HEK293T (cell line): ENCODE measurements around the gene FOXO3.
A peak's percentile ranks its signal among the peaks of the same experiment; 100 is the strongest.
"Not testable (repeated sequence)": the region's sequence is repeated elsewhere in the genome, so short reads cannot be mapped to it uniquely, and the experiment has no call there.

Experiments
- CTCF ChIA-PET: fragments of 350-600 bp; formaldehyde crosslinking; extraction: SDS; loops from one replicate; lab custom pipeline; 2021; ENCODE audit warnings: antibody characterized with exemption, inconsistent platforms; lab: Yijun Ruan, JAX
- POLR2A ChIA-PET: fragments of 350-600 bp; formaldehyde crosslinking; extraction: SDS; loops from one replicate; lab custom pipeline; 2020; ENCODE audit warnings: antibody characterized with exemption, inconsistent platforms; lab: Yijun Ruan, JAX
- DNase-seq: peaks from one replicate; pipeline ENCODE4 v3.0.0; 2012; ENCODE audit warnings: mixed read lengths; ENCODE audit errors: extremely low spot score
- ARNT ChIP-seq: fragments of 450-650 bp; IDR thresholded peaks from 2 replicates; pipeline ENCODE4 v1.6.1; 2017; ENCODE audit warnings: mild to moderate bottlenecking
- BHLHE40 ChIP-seq: fragments of 450-650 bp; IDR thresholded peaks from 2 replicates; pipeline ENCODE4 v1.6.1; 2016; ENCODE audit warnings: mild to moderate bottlenecking, moderate library complexity, borderline replicate concordance
- CTBP1 ChIP-seq: fragments of 450-650 bp; IDR thresholded peaks from 2 replicates; pipeline ENCODE4 v1.6.1; 2016; ENCODE audit warnings: borderline replicate concordance
- ELF4 ChIP-seq: fragments of 450-650 bp; IDR thresholded peaks from 2 replicates; pipeline ENCODE4 v1.6.1; 2017; ENCODE audit warnings: antibody characterized with exemption
- FOXA1 ChIP-seq: fragments of 450-650 bp; IDR thresholded peaks from 2 replicates; pipeline ENCODE4 v1.6.1; 2016; ENCODE audit warnings: mild to moderate bottlenecking
- FOXK2 ChIP-seq: fragments of 450-650 bp; IDR thresholded peaks from 2 replicates; pipeline ENCODE4 v1.6.1; 2016; ENCODE audit warnings: mild to moderate bottlenecking
- FOXM1 ChIP-seq: fragments of 450-650 bp; IDR thresholded peaks from 2 replicates; pipeline ENCODE4 v1.6.1; 2017; ENCODE audit warnings: mild to moderate bottlenecking, borderline replicate concordance
- HDGF ChIP-seq: fragments of 450-650 bp; IDR thresholded peaks from 2 replicates; pipeline ENCODE4 v1.6.1; 2017; ENCODE audit warnings: antibody characterized with exemption, borderline replicate concordance
- L3MBTL2 ChIP-seq: fragments of 450-650 bp; conservative IDR thresholded peaks from 2 replicates; pipeline ENCODE4 v1.6.1; 2016; ENCODE audit warnings: mild to moderate bottlenecking
- LEF1 ChIP-seq: fragments of 450-650 bp; IDR thresholded peaks from 2 replicates; pipeline ENCODE4 v1.6.1; 2017; ENCODE audit warnings: mild to moderate bottlenecking, borderline replicate concordance
- NFRKB ChIP-seq: fragments of 450-650 bp; IDR thresholded peaks from 2 replicates; pipeline ENCODE4 v1.6.1; 2016; ENCODE audit warnings: mild to moderate bottlenecking, moderate library complexity
- PKNOX1 ChIP-seq: fragments of 450-650 bp; IDR thresholded peaks from 2 replicates; pipeline ENCODE4 v1.6.1; 2016
- SP1 ChIP-seq: fragments of 450-650 bp; IDR thresholded peaks from 2 replicates; pipeline ENCODE4 v1.6.1; 2017
- SUZ12 ChIP-seq: fragments of 450-650 bp; IDR thresholded peaks from 2 replicates; pipeline ENCODE4 v1.6.1; 2016; ENCODE audit warnings: mild to moderate bottlenecking
- TARDBP ChIP-seq: fragments of 450-650 bp; IDR thresholded peaks from 2 replicates; pipeline ENCODE4 v1.6.1; 2016
- ZNF384 ChIP-seq: fragments of 450-650 bp; IDR thresholded peaks from 2 replicates; pipeline ENCODE4 v1.6.1; 2016

FOXO3 gene

DNA sequence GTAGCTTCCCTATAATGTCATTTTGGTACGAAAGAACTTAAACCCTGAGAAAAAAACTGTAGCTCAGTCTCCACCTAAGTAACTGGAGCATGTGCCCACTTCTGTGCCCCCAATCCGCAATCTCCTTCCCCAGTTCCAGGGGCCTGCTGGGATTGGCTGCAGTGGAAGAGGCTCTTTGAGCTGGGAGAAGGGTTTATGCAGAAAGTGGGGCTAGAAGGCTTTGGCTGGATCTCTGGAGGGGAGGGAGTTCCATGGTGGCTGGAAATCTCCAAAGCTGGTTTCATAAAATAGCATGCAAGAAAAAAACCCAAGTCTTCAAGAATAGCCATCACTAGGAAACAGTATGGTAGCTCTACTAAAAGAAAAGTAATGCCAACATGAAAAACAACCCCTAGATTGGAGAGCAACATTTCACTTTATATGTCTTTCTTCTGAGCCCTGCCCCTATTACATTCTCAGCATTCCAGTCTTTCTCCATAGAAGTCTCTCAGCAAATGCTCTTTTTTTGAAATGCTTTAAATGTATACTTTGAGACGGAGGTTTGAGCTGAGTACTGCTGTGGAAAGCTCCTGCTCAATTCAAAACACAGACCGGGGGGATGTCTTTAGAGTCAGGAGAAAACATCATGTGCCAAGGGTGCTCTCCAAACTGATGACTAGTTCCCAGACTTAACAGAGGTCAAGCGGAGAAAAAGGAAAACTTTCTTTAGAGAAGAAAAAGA is 36.0 kb upstream of the FOXO3 start:
- ChIA-PET POLR2A (no interaction called here), CTCF (no interaction called here)
- TF ChIP-seq HDGF = no peak
- TF ChIP-seq ZNF384 = no peak
- TF ChIP-seq L3MBTL2 = no peak
- TF ChIP-seq SUZ12 = no peak
- TF ChIP-seq ARNT = no peak
- TF ChIP-seq ELF4 = no peak
- TF ChIP-seq NFRKB = no peak
- TF ChIP-seq PKNOX1 = no peak
- no peak for TF ChIP-seq FOXA1
- TF ChIP-seq FOXK2 = no peak
- no peak for TF ChIP-seq TARDBP
- no peak for TF ChIP-seq BHLHE40
- TF ChIP-seq SP1 = no peak
- TF ChIP-seq FOXM1 = no peak
- no peak for TF ChIP-seq CTBP1
- no peak for DNase-seq

DNA sequence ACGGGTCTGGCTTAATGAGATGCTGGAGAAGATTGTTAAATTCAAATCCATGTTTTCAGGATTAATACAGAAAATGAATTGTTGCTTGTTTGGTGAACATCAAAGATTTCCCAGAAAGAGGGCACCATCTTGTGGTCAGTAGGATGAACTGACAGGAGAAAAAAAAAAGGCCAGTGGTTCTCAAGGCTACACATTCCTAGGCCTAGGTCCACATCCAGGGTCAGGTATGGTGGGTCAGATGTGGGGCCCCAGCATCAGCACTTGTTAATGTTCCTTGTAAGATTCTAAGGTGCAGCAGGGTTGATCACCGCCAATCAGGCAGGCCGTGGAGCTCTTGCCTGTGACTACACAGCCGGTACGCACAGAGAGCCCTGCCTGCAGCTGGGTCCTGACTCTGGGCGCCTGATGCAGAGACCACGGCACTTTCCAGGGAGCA is 34.0 kb upstream of the FOXO3 start:
- peak; percentile 42 for DNase-seq
- ChIA-PET POLR2A (no interaction called here), CTCF (interaction anchor here (0.6 to 0.7 kb wide), 3 partner anchors 41 to 434 kb away, joined by 3 to 8 read pairs (median 4); no protein-coding TSS in a partner anchor)
- peak; percentile 89 for TF ChIP-seq ZNF384
- TF ChIP-seq FOXK2 = no peak

DNA sequence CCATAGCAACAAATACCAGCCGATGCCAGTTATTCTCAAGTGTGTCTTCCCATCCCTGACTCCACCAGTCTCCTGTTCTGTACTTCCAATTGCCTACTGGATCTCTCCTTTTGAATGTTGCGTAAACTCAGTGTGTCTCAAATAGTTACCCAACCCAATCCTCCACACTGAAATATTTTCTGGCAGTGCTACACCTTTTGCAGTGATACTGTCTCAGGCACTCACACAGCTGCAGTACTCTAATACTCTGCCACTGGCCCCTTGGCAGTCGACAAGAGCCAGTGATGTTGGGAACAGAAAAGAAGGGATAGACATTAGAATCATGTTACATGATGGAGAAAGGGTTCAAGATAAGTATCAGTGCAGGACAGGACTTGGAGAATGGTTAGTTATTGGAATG is 31.8 kb upstream of the FOXO3 start:
- no peak for TF ChIP-seq BHLHE40
- TF ChIP-seq FOXA1 = no peak
- no peak for TF ChIP-seq NFRKB
- no peak for TF ChIP-seq LEF1
- TF ChIP-seq SP1 = no peak
- TF ChIP-seq PKNOX1 = no peak
- no peak for TF ChIP-seq TARDBP
- DNase-seq = no peak
- ChIA-PET POLR2A (interaction anchor here (1.4 kb wide), 1 partner anchor 268 kb away, joined by 4 read pairs; no protein-coding TSS in a partner anchor), CTCF (no interaction called here)

DNA sequence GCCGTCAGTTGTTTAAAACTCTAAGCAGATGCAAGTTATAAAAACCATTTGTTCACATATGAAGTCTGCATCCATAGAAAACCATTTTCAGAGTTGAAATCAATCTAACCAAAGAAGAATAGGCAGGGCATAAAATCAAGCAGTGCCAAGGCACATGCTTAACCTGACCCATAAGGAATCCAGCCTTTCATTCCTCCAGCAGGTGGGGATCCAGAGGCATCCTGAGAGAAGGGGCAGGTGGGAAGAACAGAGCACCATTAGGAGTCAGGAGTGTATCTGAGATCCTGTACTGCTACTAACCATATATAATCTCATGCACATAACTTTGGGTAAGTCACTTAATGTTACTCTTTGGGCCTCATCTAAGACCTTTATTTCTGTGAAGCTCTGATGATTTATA is 29.4 kb upstream of the FOXO3 start:
- TF ChIP-seq HDGF (no peak), ZNF384 (no peak), TARDBP (no peak), L3MBTL2 (no peak), BHLHE40 (no peak), PKNOX1 (no peak), FOXM1 (no peak), SUZ12 (no peak), FOXA1 (no peak), CTBP1 (no peak)
- DNase-seq = no peak
- ChIA-PET CTCF (no interaction called here), POLR2A (no interaction called here)

DNA sequence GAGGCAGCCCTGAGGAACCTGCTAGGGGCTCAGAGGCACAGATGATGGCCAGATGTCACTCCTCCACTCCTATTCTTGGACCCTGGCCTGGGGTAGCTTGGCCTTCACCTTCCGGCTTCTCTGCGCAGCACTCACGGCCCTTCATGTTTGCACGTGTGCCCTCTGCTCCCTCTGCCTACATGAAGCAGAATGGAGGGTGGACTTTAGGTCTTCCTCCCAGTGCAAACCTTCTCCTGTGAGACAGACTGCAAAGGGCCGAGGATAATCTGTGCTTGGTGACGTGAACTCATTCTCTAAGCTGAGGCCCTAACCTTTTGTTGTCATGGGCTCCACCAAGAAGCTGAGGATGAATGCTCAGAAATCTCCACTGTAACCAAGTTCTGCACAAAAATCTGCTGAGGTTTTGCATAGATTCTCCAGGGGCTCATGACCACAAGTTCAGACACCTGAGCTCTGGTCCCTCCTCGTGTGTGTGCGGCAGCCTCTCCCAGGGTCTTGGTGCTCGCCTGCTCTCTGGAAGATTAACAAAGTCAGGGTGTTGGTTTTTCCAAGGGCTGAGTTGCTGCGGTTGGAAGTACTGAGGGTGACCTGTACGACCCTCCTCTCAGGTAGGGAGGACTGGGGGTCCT is 25.5 kb upstream of the FOXO3 start:
- ChIA-PET CTCF (interaction anchor here (0.6 kb wide), 1 partner anchor 9 kb away, joined by 4 read pairs; no protein-coding TSS in a partner anchor), POLR2A (no interaction called here)
- TF ChIP-seq PKNOX1 (no peak), SP1 (no peak), LEF1 (no peak), FOXM1 (no peak), CTBP1 (no peak), ARNT (no peak), ZNF384 (no peak), FOXA1 (no peak), L3MBTL2 (no peak), FOXK2 (no peak)
- DNase-seq = no peak

DNA sequence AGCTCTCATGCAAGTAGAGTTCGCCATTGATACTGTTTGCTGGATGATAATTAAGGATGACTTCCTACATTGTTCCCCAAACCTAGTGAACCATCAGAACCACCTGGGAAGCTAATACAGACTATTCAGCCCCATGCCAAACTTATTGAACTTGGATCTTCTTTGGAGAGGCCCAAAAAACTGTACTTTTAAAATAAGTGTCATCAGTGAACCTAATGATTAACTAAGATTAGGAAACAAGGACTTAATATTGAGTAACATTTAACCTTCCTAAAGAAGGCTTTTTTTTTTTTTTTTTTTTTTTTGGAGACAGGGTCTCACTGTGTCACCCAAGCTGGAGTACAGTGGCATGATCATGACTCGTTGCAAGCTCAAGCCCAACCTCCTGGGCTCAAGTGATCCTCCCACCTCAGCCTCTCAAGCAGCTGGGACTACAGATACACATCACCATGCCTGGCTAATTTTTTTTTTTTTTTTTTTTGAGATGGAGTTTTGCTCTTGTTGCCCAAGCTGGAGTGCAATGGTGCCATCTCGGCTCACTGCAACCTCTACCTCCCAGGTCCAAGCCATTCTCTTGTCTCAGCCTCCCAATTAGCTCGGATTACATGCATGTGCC is 24.7 kb upstream of the FOXO3 start:
- POLR2A ChIA-PET = not testable (repeated sequence)
- CTCF ChIA-PET = interaction anchor here (0.5 to 0.6 kb wide), 2 partner anchors 8 to 509 kb away, joined by 3 to 4 read pairs; no protein-coding TSS in a partner anchor

More for the DNA sequence above, 24.7 kb upstream of the FOXO3 start:
- DNase-seq = not testable (repeated sequence)
